Right ventricle myocardium superior (tissue), 1 donor: ENCODE data around the gene TBC1D9B. TPM values are rescaled to one million over a fixed set of nuclear protein-coding genes. Genes with fewer than 3 reads are reported as not detected.

Experiments used
- ATAC-seq: fragments of 200-7000 bp; cut with Tn5 transposase; one replicate; pipeline ENCODE4 v1.9.1; 2020; ENCODE audit warnings: mild to moderate bottlenecking; ENCODE audit not compliant: poor library complexity
- DNase-seq: peaks from one replicate; pipeline ENCODE4 v3.0.0-alpha.2; 2020
- intact Hi-C: fragments of 100-400 bp; cut with DNase I; formaldehyde crosslinking; loops from one replicate; pipeline ENCODE4 v1.11.2; 2022
- total RNA-seq: library from RNA; stranded (reverse); fragmentation: NEBNext Ultra II Directional; extraction: Animal tissue kit (Norgen Biotek cat#: 25700); gene quantifications from one replicate; pipeline ENCODE4 v1.2.1, GENCODE V29; 2021
- donor health status: DM: no; HTN: yes; CAD: no; lungs with severe emphysema.

Gene TBC1D9B
- total RNA-seq, 1 donor from 2014 or later = 29.6 TPM

- intact Hi-C loops = no loop called here
- DNase-seq (no peak), ATAC-seq (no peak)
These were observed 16.7 kb downstream of the TBC1D9B start for GRCh38 chr5:179890751-179891682.

DNA sequence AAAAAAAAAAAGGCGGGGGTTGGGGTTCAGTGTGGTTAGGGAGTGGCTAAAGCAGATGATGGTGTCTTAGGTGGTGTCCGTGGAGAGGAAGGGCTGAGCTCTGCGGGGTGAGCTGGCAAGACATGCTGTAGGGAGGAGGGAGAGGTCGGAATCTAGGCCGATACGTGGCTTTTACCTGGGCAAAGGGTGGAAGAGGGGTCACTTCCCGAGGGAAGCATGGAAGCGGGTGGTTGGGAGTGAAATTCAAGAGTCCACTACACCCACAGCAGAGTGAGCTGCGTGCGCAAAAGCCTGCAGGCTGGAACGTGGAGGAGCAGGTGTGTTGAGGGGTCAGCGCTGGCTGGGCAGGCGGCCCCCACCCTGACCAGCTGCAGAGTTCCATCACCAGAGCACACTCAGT is 17.8 kb downstream of the TBC1D9B start:
- intact Hi-C loops = no loop called here
- DNase-seq = no peak
- no peak for ATAC-seq

DNA sequence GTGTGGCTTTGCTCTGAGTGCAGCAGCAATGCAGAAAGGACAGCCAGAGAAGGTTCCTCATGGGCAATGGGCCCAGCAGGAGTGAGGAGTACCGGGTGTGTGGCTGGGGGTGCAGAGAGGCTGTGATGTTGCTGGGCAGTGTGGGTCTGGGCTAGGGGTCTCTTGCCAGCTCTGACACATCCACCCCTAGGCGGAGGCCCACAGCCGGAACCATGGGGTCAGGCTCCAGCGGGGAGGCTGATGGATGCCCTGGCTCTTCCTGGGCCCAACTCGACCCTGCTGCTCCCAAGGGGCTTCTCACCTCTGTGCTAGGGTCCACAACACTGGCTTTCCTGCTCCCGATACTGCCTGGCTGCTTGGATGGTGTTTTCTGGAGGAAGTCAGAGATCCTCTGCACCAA is 19.9 kb downstream of the TBC1D9B start:
- intact Hi-C loops = no loop called here
- ATAC-seq = no peak
- no peak for DNase-seq

DNA sequence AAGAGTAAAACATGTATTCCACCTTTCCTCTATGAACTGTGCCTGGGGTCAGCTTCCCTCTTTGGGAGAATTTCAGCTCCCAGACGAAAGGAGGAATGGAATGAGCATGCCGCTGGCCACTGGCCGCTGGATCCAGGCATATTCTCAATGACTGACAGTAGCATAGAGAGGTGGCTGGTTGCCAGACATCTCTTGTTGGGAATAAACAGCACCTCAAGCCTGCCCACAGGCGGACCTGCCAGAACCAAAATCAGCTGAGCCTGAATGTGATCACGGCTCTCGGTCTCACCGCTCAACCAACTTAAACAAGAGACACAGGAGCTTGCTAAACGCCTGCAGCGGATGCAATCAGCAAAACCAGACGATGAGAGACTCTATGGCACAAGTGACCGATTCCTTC is 20.6 kb downstream of the TBC1D9B start:
- ATAC-seq = peak; percentile 94

DNA sequence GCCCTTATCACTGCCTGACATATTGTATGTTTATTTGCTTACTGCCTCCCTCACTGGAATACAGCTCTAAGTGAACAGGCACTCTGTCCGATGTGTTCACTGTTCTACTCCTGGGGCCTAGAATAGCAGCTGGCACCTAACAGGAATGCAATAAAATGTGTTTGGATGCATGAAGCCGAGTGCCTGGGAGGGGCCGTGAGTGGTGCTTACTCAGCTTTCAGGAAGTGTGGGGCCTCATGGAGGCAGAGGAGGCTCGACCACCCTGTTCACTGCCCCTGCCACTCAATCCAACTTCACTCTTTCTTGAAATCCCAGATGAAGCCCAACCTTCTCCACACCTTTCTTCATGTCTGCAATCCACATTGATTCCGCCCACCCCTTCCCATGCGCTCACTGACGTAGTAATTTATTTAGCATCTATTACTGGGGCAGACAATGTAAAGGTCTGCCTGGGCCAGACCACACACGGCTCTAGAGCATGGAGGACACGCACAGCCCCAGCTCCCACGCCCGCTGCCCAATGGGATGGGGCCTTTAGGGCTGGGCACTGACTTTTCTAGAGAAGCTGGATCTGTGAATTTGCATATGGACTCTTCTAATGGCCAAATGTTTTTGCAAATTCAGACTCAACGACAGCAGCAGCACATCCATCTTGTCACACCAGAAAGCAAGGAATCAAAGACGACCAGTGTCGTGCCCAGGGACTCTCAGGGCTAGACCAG is 21.3 kb downstream of the TBC1D9B start:
- intact Hi-C loops = no loop called here
- ATAC-seq (peak; percentile 70), DNase-seq (no peak)

More for the DNA sequence above, 20.6 kb downstream of the TBC1D9B start:
- intact Hi-C loops = no loop called here
- peak; percentile 59 for DNase-seq

- intact Hi-C loops = no loop called here
- no peak for DNase-seq
- no peak for ATAC-seq
These were observed 22.1 kb downstream of the TBC1D9B start for GRCh38 chr5:179885491-179886090.

GRCh38 chr5:179883163-179883562 is 24.5 kb downstream of the TBC1D9B start:
- intact Hi-C loops = no loop called here
- DNase-seq = no peak
- no peak for ATAC-seq

DNA sequence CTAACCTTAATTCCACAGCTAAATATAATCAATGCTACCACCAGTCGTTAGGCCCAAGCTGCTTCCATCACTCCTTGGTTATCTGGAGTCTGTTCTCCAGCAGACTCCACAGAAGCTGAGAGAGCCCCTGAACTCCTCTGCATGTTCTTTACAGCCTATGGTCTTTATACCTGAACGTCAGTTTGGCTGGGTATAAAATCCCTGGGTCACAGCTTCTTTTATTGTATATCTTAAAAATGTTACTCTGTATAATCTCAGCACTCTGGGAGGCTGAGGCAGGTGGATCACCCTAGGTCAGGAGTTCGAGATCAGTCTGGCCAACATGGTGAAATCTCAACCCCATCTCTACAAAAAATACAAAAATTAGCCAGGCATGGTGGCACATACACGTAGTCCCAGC is 25.4 kb downstream of the TBC1D9B start:
- intact Hi-C loops = no loop called here
- ATAC-seq = no peak

GRCh38 chr5:179880848-179881590 is 26.7 kb downstream of the TBC1D9B start:
- DNase-seq (no peak), ATAC-seq (no peak)
- intact Hi-C loops = no loop called here

More for the DNA sequence above, 25.4 kb downstream of the TBC1D9B start:
- DNase-seq = no peak

DNA sequence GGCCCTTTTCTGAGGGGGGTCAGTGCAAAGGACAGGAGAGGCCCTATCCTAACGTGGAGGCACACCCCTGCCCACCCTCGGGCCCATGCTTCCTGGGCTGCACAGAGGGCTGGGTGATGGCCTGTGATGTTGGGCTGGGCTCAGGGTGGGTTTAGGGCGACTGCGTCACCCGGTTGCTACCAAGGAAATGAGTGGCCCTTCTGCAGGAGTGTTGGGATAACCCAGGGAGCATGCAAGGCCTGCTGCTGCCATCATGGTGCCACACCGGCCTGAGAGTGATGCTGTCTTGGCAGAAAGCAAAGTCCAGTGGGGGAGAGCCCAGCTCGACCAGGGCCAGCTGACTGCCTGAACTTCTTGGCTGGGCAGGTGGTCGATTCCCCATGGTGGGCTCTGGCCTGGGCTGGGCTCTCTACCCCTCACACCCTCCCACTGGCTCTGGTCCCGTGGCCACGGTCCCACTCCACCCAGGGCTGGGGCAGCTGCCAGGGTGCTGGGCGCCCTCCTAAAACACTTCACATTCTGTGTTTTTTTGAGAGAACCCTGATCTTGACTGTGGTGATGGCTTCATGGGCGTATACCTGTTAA is 27.5 kb downstream of the TBC1D9B start:
- intact Hi-C loops = no loop called here
- no peak for DNase-seq
- ATAC-seq = no peak

- no peak for ATAC-seq
- intact Hi-C loops = no loop called here
- no peak for DNase-seq
These were observed 28.0 kb downstream of the TBC1D9B start for GRCh38 chr5:179879690-179880010.

- DNase-seq (no peak), ATAC-seq (no peak)
- intact Hi-C loops = no loop called here
These were observed 28.6 kb downstream of the TBC1D9B start for GRCh38 chr5:179879003-179879689.

GRCh38 chr5:179878222-179879002 is 29.3 kb downstream of the TBC1D9B start:
- peak; percentile 37 for DNase-seq
- no peak for ATAC-seq
- intact Hi-C loops = no loop called here

DNA sequence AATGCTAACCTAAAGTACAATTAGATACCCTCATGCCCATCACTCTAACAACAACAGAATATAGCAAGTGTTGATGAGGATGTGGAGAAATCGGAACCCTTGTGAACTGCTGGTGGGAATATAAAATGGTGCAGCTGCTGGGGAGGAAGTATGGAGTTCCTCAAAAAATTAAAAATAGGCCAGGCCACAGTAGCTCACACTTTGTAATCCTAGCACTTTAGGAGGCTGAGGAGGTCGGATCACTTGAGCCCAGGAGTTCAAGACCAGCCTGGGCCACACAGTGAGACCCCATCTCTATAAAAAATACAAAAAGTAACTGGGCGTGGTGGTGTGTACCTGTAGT is 31.1 kb downstream of the TBC1D9B start:
- ATAC-seq (peak; percentile 22), DNase-seq (no peak)
- intact Hi-C loops = no loop called here

DNA sequence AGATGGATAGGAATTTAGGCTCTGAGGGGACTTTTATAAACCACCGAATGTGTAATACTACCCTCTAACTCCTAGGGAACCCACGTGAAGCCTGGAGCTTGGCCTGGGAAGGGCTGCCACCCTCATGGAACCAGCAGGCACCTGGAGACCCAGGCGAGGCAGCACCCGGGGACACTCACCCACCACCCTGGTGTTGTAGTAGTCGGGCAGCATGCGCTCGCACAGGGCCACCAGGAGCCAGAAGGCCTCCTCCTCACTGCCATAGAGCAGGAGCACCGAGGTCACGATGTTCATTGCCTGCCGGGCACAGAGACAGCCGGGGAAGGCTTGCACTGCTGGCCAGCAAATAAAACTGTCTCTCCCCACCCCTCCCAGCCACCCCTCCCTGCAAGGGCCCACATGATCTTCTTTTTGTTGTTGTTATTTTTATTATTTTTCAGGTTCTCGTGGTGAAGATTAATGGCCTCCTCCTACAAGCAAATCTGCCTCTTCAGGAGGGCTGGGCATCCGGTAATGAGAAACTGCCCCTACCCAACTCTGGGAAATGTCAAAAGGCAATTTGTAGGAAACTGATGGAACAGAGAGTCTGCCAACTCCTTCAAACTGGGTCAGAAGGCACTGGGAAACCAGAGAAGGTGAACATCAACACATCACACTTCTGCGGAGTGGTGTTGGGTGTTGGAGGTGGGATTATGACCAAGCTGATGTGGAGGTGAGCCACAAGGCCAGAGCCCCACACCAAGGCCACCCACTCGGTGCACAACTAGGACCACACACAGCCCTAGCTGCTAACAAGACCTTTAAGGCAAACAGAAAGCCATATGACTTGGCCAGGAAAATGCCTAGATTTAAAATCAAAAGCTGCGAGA is 31.7 kb downstream of the TBC1D9B start:
- intact Hi-C loops = no loop called here
- ATAC-seq (no peak), DNase-seq (no peak)

DNA sequence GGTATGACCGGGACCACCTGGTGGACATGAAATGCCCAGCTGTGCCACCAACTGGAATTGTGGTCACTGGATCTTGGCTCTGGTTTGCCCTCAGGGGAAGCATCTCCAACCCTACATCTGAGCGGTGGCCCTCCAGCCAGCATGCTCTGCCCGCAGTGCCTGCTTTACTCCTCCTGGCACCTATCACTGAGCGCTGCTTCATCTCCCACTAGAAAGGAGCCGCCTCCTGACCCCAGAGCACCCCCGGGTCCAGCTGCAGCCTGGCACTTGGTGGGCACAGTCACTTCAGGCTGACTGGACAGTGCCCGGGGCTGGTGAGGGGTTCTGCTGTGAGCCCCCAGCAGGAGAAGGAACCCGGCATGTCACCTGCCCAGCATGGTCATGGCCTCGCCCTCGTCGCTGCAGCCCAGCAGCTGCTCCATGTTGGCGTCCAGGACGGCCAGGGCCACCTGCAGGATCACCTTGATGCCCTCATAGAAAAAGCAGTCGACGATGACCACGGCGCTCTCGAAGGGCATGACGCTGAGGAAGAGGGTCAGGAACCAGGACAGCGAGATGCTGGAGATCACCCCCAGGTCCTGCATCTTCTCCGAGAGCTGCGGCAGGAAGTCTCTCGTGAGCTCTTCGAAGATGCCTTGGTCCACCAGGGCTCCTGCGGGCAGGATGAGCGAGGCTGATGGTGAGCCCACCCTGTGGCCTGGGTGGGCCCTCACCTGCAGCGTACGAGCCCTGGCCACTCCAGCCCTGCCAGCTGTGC is 33.0 kb downstream of the TBC1D9B start:
- intact Hi-C loops = no loop called here
- DNase-seq (no peak), ATAC-seq (no peak)
